ENCODE measurements around the gene SPATA16.

Gene SPATA16

GRCh38 chr3:172859041-172859440 lies 282.0 kb downstream of the SPATA16 start:
- no peak overlapping the region for H3K4me3 ChIP-seq (ENCODE audit: low read depth, low read length)
- CTCF ChIA-PET, result no interaction called here
- POLR2A ChIA-PET, result no interaction called here
- TF ChIP-seq, protein P1, sequence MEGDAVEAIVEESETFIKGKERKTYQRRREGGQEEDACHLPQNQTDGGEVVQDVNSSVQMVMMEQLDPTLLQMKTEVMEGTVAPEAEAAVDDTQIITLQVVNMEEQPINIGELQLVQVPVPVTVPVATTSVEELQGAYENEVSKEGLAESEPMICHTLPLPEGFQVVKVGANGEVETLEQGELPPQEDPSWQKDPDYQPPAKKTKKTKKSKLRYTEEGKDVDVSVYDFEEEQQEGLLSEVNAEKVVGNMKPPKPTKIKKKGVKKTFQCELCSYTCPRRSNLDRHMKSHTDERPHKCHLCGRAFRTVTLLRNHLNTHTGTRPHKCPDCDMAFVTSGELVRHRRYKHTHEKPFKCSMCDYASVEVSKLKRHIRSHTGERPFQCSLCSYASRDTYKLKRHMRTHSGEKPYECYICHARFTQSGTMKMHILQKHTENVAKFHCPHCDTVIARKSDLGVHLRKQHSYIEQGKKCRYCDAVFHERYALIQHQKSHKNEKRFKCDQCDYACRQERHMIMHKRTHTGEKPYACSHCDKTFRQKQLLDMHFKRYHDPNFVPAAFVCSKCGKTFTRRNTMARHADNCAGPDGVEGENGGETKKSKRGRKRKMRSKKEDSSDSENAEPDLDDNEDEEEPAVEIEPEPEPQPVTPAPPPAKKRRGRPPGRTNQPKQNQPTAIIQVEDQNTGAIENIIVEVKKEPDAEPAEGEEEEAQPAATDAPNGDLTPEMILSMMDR (IDR thresholded peaks at IDR 0.05; ENCODE audit: insufficient read depth, low read length, missing control alignments), result no peak
- DNase-seq (ENCODE audit: low read depth, low spot score), result no peak

GRCh38 chr3:172856795-172857742 lies 284.0 kb downstream of the SPATA16 start:
- TF ChIP-seq, protein P1 (IDR thresholded peaks at IDR 0.05; ENCODE audit: insufficient read depth, low read length, missing control alignments), result no peak
- no peak overlapping the region for H3K4me3 ChIP-seq (ENCODE audit: low read depth, low read length)
- DNase-seq (ENCODE audit: low read depth, low spot score), result no peak
- ChIA-PET CTCF (no interaction called here), POLR2A (no interaction called here)

DNA sequence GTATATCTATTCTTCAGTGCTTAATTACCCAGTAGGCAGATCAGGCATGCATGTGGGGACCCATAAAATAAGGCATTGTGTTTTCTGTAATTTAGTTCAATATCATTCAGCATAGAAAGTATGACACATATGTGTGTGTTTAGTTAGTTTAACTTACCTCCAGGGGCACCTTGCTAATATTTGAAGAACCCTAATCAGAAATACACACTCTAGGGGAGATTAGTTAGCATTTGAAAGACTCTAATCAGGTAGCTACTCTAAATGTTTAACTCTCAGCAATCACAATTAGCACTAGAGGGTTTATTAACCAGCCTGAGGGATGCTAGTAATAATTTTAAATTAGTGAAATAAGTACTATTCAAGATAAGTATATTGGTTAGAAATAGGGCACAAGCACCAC lies 286.0 kb downstream of the SPATA16 start:
- ChIA-PET POLR2A (no interaction called here), CTCF (interaction anchor here (0.9 kb wide), 1 partner anchor 35 kb away, joined by 3 read pairs; no protein-coding TSS in a partner anchor)
- TF ChIP-seq, protein P1 (IDR thresholded peaks at IDR 0.05; ENCODE audit: insufficient read depth, low read length, missing control alignments), result no peak
- no peak for DNase-seq (ENCODE audit: low read depth, low spot score)
- no peak overlapping the region for H3K4me3 ChIP-seq (ENCODE audit: low read depth, low read length)

- TF ChIP-seq, protein P1 (IDR thresholded peaks at IDR 0.05; ENCODE audit: insufficient read depth, low read length, missing control alignments), result no peak
- DNase-seq (ENCODE audit: low read depth, low spot score), result no peak
- H3K4me3 ChIP-seq (ENCODE audit: low read depth, low read length), result no peak overlapping the region
- POLR2A ChIA-PET, result no interaction called here
- CTCF ChIA-PET, result no interaction called here
Measured at GRCh38 chr3:172853921-172854666, 286.9 kb downstream of the SPATA16 start.

DNA sequence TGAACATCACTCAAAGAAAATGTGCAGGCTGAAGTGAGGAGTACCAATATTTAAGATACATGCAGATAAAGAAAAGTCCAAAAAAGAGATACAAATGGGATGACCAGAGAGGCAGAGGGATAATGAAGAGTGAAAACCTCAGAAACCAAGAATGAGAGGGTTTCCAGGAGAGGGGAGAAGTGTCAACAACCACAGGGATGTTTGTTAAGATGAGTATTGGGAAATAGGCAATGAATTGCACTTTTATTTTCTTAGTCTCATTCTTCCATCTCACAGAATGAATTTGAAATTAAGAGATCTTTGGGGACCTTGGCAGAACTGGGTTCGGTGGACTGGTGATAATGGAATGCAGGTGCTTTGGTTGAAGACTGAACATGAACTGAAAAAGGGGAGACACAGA lies 288.0 kb downstream of the SPATA16 start:
- H3K4me3 ChIP-seq (ENCODE audit: low read depth, low read length), result no peak overlapping the region
- ChIA-PET POLR2A (no interaction called here), CTCF (no interaction called here)
- TF ChIP-seq, protein P1 (IDR thresholded peaks at IDR 0.05; ENCODE audit: insufficient read depth, low read length, missing control alignments), result no peak
- no peak for DNase-seq (ENCODE audit: low read depth, low spot score)

DNA sequence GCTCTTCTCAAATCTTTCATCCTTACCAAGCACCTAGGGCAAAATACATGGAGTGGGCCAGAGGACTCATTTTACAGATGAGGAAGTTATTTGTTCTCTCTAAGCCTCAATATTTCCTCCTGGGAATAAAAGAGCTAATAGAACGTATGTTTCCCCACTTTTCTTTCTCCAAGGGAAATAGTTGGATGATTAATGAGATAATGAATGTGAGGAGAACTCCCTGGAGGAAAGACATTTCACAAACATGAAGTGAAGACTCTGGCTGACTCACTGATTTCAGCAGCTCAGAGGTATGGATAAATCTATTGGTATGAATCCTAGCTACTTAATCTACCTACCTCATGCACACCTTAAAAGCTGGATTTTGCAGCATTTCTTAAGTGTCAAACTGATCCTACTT lies 292.1 kb downstream of the SPATA16 start:
- H3K4me3 ChIP-seq (ENCODE audit: low read depth, low read length), result no peak overlapping the region
- DNase-seq (ENCODE audit: low read depth, low spot score), result peak; percentile 16
- ChIA-PET POLR2A (no interaction called here), CTCF (interaction anchor here (1.1 to 2.2 kb wide), 2 partner anchors 13 to 197 kb away, joined by 3 to 9 read pairs; no protein-coding TSS in a partner anchor)
- TF ChIP-seq, protein P1 (IDR thresholded peaks at IDR 0.05; ENCODE audit: insufficient read depth, low read length, missing control alignments), result no peak
